Activated CD8-positive, alpha-beta memory T cell treated with anti-CD3 and anti-CD28 coated beads for 4 hours (primary cell): ENCODE results near the gene NPW.

Experiments used
- DNase-seq, 2 donors: peaks; one replicate each; pipeline ENCODE4 v3.0.0-alpha.2; 2020; ENCODE audit warnings: low read depth in 2 of 2

NPW gene

DNA sequence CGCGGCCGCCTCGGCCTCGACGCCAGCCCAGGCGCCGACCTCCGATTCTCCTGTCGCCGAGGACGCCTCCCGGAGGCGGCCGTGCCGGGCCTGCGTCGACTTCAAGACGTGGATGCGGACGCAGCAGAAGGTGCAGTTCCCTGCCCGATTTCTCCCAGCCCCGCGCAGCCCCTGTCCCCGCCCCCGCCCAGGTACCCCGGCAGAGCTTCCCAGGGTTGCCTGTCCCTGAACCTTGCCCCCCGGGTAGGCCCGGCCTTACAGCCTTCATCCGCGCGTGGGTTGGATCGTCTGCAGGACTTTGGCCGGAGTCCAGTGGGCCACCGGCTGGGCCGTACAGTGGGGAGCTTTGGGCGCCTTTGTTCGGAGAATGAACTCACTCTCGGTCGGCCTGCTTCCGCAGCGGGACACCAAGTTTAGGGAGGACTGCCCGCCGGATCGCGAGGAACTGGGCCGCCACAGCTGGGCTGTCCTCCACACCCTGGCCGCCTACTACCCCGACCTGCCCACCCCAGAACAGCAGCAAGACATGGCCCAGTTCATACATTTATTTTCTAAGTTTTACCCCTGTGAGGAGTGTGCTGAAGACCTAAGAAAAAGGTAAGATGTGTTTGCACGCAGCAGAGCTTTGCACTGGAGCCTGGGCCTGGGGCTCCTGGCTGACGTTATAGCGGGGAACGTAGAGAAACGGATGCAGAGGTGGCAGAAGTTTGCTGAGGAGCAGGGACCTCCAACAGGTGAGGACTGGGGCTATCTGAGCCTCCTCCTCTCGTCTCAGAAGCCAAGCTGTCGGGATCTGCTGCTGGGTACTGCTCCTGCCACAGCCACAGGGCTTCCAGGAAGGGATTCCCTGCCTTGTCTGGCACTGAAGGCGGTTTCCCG lies 35.0 kb upstream of the NPW start:
- no peak for DNase-seq

DNA sequence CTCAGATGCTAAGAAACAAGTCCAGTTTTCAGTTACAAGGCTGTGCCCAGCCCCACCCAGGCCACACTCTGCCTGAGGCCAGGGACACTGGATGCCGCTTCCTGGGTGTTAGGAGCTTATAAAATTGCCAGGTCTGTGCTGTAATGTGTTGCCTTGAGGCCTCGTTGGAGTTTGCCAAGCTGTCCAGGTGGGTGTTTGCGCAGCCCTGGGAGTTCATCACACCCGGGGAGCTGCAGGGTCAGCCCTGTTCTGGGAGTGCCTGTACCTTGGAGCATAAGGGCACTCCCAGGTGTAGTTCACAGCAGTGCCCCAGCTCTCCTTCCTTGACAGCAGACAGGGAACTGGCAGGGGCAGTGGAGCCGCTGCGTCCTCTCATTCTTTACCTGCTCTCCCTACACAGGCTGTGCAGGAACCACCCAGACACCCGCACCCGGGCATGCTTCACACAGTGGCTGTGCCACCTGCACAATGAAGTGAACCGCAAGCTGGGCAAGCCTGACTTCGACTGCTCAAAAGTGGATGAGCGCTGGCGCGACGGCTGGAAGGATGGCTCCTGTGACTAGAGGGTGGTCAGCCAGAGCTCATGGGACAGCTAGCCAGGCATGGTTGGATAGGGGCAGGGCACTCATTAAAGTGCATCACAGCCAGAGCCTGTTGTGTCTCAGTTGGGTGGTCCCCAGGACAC lies 34.0 kb upstream of the NPW start:
- no peak for DNase-seq

DNA sequence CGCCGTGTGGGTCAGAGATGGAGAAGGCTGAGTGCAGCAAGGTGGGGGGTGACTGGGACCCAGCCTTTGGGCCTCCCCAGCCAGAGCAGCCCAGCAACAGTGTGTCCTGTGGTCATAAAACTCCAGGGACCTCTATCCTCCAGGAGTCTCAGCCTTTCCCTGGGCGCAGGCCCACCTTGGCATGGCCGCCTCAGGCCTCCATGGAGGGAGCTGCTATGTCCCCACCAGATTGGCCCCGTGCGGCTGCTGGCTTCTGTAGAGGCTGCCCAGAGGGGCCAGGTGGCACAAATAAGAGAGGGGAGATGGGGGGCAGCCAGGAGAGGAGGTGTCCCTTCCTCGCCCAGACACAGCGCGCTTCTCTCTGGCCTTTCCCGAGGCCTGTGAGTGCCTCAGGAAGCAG lies 32.4 kb upstream of the NPW start:
- no peak for DNase-seq

DNA sequence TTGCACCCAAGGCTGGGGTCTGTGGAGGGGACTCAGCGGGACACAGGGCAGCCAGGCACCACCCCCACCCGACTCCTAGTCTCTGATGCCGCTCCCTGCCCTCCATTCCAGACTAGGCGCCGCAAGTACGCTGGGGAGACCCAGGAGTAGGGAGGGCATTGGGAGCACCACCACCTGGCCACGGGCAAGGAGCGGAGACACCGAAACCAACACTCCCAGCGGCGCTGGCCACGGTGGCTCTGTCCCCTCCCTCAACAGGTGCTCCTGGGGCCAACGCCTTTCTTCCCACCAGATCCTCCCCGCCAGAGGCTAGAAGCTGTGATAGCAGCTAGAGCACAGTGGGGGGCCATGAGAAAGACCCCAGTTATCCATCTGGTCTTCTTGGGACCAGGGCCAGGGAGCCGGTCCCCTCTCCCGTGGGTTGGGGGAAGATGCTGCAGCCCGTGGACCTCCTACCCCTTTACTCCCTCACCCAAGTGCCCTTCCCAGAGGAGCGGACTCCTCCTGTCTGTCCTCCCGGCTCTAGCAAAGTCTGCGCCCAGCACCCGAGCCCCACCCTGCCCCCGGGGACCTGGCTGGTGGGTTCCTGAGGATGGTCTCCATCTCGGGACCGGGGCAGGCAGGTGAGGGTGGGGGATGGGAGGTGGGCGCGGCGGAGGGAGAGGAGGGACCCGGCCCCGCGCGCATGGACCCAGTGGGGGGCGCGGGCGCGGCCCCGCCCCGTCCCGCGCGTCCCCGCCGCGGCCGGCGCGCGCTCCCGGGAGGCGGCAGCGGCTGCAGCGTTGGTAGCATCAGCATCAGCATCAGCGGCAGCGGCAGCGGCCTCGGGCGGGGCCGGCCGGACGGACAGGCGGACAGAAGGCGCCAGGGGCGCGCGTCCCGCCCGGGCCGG lies 30.1 kb upstream of the NPW start, which contains the start of gene SYNGR3:
SYNGR3 (plus strand) TSS at position 762 of the 892 bp plus-strand sequence. CDS start 133 bp downstream, outside the sequence.
- no peak for DNase-seq

DNA sequence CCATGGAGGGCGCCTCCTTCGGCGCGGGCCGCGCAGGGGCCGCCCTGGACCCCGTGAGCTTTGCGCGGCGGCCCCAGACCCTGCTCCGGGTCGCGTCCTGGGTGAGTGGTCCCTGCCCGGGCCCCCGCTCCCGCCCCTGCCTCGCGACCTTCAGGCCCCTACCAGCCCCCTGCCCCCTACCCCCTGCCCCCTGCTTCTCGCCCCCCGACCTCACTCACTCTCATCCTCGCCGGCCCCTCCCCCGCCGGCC lies 29.6 kb upstream of the NPW start:
- no peak for DNase-seq

DNA sequence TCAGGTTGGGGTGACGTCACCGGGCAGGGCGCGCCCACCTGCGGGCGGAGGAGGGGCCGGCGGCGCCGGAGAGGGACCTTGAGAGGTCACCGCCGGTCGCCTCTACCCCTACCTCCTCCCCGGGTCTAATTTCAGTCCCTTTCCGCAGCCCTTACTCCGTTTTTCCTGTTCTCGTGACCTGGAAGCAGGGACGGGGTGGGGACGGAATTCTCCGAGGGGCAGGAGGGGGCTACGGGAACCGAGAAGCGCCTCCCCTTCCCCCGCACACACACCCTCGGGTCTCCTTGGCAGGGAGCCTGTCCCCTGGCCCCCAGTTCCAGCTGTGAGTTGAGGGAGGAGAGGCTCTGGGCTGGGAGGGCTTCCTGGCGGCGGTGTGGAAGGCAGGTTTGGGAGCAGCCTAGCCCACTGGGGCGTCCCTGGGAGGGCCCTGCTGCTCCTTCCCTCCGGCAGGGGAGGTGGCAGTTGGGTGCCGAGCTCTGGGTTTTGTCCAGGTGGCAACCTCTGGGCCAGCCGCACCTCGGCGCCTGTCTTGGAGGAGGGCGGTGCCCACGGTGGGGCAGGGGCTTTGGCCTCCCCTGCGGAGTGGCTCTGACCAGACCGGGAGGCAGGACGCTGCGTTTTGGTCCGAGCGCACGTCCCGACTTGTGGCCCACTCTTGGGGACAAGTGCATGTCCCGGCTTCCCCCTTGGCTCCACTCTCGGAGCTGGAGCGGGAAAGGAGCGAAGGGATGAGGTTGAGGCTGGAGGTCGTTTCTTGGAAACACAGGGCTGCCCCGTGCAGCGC lies 29.0 kb upstream of the NPW start:
- no peak for DNase-seq

DNA sequence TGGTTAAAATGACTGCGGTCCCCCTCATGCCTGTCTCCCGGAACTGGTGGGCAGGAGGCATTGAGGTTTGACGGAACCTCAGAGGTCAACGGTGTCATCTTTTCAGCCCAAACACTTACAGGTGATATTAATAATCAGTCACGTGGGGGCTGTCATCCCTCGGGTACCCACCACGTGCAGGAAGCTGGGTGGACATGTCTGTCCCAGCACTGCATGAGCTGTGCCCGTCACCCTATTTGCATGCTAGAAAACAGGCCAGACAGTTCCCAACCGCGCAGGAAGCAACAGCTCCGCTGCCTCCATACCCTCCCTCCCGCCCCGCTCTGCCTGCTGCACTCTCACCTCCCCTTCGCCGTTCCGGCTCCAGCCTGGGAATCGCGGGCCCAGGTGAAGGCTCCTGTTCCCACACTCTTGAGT lies 28.4 kb upstream of the NPW start:
- no peak for DNase-seq

DNA sequence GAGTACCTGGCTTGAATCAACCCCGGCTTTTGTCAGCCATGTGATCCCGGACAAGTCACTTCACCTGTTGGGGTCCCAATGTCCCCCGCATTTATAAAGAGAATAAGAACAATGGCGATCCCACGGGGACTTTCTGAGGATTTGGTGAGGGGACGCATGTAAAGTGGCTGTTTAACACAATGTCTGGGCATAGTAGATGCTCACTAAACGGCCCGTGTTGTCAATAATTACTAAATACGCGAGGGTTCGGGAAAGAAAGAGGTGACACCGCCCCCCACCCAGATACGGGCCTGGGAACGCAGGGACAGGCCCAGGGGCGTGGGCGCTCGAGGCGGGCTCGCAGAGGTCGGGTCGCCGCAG lies 28.0 kb upstream of the NPW start:
- DNase-seq, result no peak

DNA sequence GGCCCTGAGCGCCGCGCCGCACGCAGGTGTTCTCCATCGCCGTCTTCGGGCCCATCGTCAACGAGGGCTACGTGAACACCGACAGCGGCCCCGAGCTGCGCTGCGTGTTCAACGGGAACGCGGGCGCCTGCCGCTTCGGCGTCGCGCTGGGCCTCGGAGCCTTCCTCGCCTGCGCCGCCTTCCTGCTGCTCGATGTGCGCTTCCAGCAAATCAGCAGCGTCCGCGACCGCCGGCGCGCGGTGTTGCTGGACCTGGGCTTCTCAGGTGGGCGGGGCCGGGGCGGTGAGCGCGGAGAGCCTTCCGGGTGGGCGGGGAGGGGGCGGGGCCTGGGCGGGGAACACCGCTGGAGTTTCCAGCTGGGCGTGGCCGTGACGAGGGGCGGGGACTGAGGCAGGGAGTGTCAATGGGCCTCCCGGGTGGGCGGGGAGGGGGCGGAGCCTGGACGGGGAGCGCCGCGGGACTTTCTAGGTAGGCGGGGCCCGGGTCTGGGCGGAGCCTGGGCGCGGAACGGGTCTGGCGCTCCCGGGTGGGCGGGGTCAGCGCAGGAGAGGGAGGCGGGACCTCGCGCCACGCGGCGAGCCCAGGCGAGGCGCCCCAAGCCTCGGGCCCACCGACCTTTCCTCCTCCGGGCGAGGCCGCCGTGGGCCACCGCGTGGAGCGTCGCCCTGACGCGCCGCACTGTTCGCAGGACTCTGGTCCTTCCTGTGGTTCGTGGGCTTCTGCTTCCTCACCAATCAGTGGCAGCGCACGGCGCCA lies 27.5 kb upstream of the NPW start:
- peak; percentile 98 for DNase-seq

DNA sequence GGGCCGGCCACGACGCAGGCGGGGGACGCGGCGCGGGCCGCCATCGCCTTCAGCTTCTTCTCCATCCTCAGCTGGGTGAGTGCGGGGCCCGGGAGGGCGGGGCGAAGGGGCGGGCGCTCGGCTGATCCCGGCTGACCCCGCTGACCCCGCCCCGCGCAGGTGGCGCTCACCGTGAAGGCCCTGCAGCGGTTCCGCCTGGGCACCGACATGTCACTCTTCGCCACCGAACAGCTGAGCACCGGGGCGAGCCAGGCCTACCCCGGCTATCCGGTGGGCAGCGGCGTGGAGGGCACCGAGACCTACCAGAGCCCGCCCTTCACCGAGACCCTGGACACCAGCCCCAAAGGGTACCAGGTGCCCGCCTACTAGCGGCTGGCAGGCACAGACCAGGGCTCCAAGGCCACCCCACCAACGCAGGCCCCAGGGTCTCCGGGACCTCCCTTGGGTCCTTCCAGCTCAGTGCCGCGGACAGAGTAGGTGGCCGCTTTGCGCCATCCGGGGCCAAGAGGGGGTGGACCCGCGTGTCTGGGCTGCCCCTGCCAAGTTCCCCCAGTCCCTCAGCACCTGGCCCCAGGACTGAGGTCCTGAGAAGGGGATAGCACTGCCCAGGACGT lies 26.8 kb upstream of the NPW start:
- no peak for DNase-seq

DNA sequence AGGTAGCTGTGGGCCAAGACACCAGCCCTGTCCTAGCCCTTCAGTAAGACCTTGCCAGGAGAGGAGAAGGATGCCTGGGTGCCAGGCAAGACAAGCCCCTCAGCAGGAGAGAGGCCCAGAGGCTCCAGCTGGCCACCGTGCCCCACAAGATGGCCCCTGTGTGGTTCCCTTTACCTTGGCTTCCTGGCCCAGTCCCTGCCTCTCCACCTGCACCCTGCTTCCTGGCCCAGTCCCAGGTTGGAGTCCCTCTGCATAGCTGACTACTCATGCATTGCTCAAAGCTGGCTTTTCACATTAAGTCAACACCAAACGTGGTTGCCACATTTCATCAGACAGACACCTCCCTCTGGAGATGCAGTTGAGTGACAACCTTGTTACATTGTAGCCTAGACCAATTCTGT lies 25.9 kb upstream of the NPW start:
- no peak for DNase-seq

DNA sequence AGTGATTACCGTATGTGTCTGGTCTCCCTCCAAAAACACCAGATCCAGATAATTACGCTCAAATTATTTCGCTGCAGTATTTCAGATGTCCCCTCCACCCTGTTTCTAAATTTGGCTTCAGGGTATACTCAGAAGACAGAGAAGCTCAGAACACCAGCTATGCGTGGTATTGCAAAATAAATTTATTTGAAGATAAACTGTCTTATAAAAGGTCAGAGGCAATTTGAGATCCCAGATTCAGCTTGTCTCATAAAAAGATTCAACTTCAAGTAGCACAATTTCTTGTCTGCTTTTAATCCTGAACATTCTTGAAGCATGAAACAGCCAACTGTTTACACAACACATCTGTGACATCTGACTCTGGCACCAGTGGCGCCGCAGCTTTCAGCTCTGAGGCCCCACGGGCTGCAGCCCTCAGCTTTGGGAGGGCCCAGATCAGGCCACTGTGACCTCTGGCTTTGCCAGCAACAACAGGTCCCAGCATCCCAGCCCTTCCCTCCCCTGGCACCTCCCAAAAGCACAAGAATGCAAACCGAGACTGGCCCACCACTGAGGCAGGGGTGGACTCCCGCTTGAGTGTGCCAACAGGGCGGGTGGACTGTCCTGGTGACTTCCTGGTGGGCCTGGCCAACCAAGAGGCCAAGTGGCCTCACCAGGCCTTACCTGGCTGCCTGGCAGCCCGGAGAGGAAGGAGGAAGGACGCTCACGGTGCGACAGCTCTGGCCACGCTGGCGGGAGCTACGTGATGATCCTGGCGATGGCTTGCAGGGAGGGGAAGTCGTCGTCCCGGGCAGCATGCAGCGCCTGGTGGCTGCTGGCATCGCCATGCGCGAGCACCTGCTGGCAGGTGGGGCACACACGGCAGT lies 21.9 kb upstream of the NPW start:
- DNase-seq, result no peak

DNA sequence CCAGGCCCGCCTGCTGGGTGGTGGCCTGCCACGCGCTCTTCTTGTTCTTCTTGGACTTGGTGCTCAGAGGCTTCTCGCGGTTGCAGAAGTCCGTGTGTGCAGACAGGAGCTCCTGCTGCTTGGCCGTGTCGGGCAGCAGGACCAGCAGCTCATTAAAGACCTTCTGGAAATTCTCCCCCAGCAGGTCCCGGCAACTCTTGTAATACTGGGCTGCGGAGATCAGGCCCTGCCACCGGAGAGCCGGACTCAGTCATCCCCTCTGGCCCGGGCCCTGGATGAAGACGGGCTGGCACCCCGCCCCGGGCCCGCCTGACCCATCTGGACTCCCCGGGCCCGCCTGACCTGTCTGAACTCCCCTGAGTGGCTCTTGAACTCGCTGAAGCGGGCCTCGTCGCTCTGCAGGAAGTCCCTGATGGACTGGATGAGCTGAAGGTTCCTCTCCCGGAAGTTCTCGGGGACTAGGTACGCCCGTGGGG lies 21.2 kb upstream of the NPW start:
- no peak for DNase-seq

DNA sequence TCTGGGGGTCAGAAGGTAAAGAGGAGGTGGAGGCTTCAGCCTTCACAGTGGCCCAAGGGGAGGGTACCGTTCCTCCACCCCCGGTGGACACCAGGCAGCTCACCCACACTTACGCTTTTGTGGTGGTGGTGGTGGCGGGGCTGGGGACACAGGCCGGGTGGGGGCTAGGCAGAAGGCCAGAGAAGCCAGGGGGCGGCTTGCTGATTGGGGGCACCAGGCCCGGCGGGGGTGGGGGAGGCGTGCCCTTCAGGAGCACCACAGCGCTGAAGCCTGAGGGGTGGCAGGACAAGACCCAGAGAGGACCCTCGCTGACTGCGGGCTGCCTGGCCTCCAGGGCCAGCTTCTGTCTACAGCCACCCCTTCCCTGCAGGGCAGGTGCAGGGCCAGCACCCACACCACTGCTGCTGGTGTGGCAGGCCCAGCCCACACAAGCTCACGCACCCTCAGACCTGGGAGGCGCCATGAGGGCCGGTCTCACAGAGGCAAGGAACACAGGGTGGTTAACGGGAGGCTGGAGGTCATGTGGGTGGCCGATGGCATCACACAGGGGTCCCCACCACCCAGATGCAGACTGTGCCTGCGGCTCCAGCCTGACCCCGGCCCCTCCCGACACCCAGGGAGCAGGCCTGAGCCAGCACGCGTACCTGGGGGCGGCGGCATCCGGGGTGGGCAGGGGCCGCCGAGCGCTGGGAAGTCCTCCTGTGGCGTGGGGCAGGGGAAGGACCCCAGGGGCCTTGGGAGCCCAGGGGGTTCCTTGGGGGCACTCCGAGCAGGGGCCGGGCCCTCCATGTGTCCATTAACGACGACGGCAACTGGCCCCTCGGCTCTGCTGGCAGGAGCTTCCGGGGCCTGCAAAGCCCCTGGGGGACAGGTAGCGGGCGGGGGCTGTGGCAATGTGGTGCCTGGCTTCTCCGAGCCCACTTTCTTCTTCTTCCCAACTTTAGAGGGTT lies 20.5 kb upstream of the NPW start:
- DNase-seq, result no peak

DNA sequence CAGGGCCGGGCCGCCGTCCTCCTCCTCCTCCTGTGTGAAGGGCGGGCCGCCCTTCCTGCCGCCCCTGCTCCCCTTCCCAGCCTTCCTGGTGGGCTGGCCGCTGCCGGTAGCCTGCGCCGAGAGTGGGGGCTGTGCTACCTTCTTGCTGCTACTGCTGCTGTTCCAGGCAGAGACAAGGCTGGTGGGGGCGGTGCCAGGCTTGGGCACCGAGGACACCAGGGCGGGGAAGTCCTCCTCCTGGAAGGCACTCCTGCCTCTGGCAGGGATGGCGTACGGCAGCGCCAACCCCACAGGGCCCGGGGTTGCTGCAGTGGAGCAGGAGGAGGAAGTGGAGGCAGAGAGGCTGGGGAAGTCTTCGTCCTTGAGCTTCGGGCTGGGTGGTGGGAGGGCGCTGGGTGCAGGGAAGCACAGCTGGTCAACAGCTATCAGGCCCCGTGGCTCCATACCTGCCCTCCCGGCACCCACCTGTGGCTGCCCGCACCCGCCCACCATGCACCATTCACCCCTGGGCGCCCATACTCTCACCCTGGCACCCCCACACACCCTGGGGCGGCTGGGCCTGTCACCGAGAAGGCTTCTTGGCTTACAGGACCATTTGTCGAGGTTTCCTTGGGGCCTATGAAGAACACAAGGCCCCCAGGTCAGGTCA lies 19.6 kb upstream of the NPW start:
- DNase-seq, result no peak

DNA sequence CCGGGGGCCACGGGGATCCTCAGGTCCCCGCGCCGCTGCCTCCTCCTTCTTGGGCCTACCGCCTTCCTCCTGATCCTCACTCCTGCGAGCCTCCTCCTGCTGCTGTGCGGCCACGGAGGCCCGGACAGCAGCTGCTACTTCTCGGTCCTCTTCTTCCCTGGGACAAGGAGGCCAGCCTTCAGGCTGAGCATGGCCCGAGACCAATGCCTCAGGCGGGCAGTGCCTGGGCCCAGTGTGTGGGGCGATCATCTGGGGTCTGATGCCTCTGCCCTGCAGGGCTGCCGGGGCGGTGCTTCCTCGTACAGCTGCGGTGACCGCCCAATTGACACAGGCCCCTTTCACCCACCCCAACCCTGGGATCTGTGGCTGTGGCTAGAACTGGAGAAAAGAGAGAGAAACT lies 18.6 kb upstream of the NPW start:
- no peak for DNase-seq

DNA sequence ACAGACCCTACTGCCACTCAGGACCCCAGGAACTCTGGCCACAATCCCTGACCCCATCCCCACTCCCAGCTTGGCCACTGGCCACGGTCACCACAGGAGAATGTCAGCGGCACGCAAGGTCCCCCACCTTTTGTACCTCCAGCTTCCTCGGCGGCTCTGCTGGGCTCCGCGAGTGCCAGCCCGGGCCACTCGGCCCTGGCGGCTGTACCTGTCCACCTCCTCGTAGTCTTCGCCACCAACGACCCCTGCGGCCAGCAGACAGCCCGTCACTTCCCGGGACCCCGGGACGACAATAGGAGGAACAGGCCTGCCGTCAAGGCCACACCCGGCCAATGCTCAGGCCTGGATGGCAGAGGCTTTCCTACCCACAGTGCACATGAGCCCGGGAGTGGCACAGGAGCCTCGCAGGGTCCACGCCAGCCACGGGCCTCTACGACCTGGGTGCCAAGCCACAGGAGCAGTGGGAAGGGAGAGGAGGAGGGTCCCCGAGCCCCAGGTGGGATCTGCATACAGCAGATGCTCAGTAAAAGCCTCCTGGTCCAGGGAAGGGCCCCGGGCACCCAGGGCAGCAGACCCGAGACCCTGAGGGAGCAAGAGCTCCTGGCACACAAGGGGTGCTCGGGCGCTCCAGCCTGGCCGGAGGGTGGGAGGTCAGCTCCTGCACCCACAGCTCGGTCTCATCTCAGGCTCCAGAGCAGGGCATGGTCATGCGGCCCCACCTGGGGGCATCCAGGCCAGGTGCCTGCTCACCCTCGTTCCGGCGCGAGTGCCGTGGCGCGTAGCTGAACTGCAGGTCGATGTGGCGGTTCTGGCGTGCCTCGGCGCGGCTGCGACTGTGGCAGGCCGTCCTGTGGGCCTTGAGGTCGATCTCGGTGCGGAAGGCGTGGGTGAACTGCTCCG lies 17.9 kb upstream of the NPW start:
- no peak for DNase-seq
